Chondrocyte (in vitro differentiated cells): ENCODE data around the gene TGM5. TPM values are rescaled to one million over a fixed set of nuclear protein-coding genes. Genes with fewer than 3 reads are reported as not detected.
A peak's percentile ranks its signal among the peaks of the same experiment; 100 is the strongest.

Source experiments
- DNase-seq: peaks from one replicate; pipeline ENCODE4 v3.0.0; 2021; ENCODE audit warnings: mixed read lengths, low spot score
- H3K27ac Mint-ChIP-seq: one replicate; pipeline ENCODE4 v1.8.0; 2021; ENCODE audit warnings: mild to moderate bottlenecking, moderate library complexity, mixed read lengths; ENCODE audit not compliant: unreplicated experiment
- H3K27me3 Mint-ChIP-seq: 2 replicates; pipeline ENCODE4 v1.8.0; 2021; ENCODE audit warnings: low read depth, mixed read lengths
- H3K36me3 Mint-ChIP-seq: 2 replicates; pipeline ENCODE4 v1.8.0; 2021; ENCODE audit warnings: low read depth, mixed read lengths
- H3K4me1 Mint-ChIP-seq: 2 replicates; pipeline ENCODE4 v1.8.0; 2021; ENCODE audit warnings: low read depth, mild to moderate bottlenecking, mixed read lengths
- H3K4me3 Mint-ChIP-seq: one replicate; pipeline ENCODE4 v1.8.0; 2021; ENCODE audit warnings: mild to moderate bottlenecking, moderate library complexity, mixed read lengths; ENCODE audit not compliant: unreplicated experiment
- H3K9me3 Mint-ChIP-seq: 2 replicates; pipeline ENCODE4 v1.8.0; 2021; ENCODE audit warnings: low read depth, mixed read lengths
- CTCF ChIP-seq: fragments of 200-600 bp; sonication (generic); IDR thresholded peaks from 2 replicates; pipeline ENCODE4 v1.5.0; 2021; ENCODE audit warnings: antibody characterized with exemption, mild to moderate bottlenecking, moderate library complexity
- total RNA-seq: library from RNA; stranded (reverse); gene quantifications from 3 replicates; pipeline ENCODE4 v1.2.1, GENCODE V29; 2021

The TGM5 gene
- total RNA-seq, 1 donor from 2014 or later: not detected

- DNase-seq: no peak
- peak; percentile 88 for TF ChIP-seq CTCF
- peaks cover 18% of the 10 kb centered on the region for H3K36me3 Mint-ChIP-seq
- no peaks in the 10 kb centered on the region for H3K27me3 Mint-ChIP-seq
- H3K4me1 Mint-ChIP-seq: peaks cover 24% of the 10 kb centered on the region
- H3K27ac Mint-ChIP-seq: no peak overlapping the region
- no peak overlapping the region for H3K4me3 Mint-ChIP-seq
- no peaks in the 10 kb centered on the region for H3K9me3 Mint-ChIP-seq
Measured at GRCh38 chr15:43187544-43188155, 79.1 kb downstream of the TGM5 start.

- TF ChIP-seq CTCF: peak; percentile 62
- no peak for DNase-seq
- peak overlapping the region; percentile 93 for H3K4me3 Mint-ChIP-seq
- peaks cover 12% of the 10 kb centered on the region for H3K36me3 Mint-ChIP-seq
- H3K4me1 Mint-ChIP-seq: peaks cover 24% of the 10 kb centered on the region
- H3K27me3 Mint-ChIP-seq: no peaks in the 10 kb centered on the region
- H3K27ac Mint-ChIP-seq: peak overlapping the region; percentile 78
- no peaks in the 10 kb centered on the region for H3K9me3 Mint-ChIP-seq
Measured at GRCh38 chr15:43186003-43186353, 80.8 kb downstream of the TGM5 start.

DNA sequence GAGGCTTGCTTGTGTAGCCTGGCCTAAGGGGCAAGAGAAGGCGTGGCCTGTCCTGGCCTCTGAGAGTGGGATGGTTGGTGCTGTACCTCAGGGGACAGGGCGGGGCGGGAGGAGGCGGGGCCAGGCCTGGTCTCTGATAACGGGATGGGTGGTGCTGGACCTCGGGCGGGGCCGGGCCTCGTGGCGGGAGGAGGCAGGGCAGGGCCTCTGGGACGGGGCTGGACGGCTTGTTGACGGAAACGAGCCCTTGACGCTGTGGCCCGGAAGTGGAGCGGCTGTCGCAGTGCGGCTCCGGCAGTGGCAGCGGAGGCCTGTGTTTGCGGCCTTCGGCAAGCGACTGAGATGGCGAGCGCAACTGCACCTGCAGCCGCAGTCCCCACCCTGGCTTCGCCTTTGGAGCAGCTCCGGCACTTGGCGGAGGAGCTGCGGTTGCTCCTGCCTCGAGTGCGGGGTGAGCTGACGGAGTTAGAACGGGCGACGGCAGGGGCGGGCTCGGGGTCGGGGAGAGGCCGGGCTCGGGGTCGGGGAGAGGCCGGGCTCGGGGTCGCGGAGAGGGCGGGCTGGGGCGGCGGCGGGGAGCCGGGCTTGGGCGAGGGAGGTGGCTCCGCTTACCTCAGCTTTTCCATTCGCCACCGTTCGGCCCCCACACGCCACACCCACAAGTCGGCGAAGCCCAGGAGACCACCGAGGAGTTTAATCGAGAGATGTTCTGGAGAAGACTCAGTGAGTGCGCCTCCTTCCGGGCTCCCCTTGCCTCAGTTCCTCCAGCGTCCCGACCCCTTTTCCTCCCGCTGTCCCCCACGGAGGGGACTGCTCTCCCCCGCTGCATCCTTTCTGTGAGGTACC, 81.3 kb downstream of the TGM5 start, which contains the start of gene CCNDBP1:
Gene CCNDBP1 (plus strand): TSS at position 247 of the 846 bp plus-strand sequence. CDS start 96 bp downstream, at position 343.
- peaks cover 9% of the 10 kb centered on the region for H3K36me3 Mint-ChIP-seq
- peak within 1 kb of the TSS; percentile 78 for H3K27ac Mint-ChIP-seq
- peak within 1 kb of the TSS; percentile 93 for H3K4me3 Mint-ChIP-seq

DNA sequence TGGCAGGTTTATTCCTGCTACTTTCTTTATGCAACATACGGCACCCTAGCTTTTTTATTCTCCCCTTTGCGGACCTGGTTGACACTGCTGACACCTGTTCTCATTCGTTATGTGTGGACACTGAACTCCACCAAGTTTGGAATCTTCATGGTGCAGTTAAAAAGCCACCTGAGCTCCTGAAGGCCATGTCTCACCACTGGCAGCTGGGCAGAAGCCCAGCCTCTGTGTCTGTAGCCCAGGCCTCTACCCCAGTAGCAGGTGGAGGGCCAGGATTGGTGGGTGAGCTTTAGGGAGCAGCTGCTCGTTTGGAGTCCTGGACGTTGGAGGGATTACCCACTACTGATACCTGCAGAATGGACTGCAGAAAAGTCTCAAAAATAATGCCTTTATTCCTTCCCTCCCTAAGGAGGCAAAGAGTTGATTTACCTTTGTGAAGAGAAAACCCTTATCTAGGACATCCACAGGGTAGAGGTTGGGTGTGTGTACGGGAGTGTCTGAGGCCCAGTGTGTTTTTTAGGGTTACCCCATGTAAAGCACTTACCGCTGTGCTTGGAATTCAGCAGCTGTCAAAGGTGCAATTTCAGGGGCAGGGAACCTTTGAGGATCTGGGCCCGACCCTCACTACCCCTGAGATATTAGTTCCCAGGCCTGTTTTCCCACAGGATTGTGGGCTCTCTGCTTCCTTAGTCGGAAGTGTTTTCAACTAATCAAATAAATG, 82.2 kb downstream of the TGM5 start:
- peak overlapping the region; percentile 66 for H3K27ac Mint-ChIP-seq
- H3K36me3 Mint-ChIP-seq: peaks cover 9% of the 10 kb centered on the region
- H3K9me3 Mint-ChIP-seq: no peaks in the 10 kb centered on the region
- no peaks in the 10 kb centered on the region for H3K27me3 Mint-ChIP-seq
- H3K4me1 Mint-ChIP-seq: peaks cover 17% of the 10 kb centered on the region
- peak overlapping the region; percentile 93 for H3K4me3 Mint-ChIP-seq
- no peak for DNase-seq
- no peak for TF ChIP-seq CTCF

More for the DNA sequence above, 81.3 kb downstream of the TGM5 start, which contains the start of gene CCNDBP1:
- DNase-seq: no peak
- no peaks in the 10 kb centered on the region for H3K27me3 Mint-ChIP-seq
- H3K4me1 Mint-ChIP-seq: peaks cover 24% of the 10 kb centered on the region
- peak; percentile 81 for TF ChIP-seq CTCF
- H3K9me3 Mint-ChIP-seq: no peaks in the 10 kb centered on the region

DNA sequence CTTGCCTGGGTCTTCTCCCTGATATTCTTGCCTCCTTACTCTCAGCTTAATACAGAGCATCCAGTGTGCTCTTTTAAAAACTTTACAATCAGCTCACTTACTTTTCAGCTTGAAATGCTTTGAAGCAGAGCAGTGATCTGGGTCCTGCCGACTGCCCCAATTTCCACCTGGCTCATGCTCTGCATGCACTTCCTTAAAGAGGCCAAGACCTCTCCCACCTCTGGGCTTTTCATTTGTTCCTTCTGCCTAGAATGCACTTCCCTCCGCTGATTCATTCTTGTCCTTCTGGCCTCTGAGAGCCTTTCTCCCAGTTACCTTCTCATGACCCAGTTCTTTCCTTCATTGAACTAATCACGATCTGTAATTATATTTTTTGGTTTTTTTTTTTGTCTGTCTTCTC, 83.5 kb downstream of the TGM5 start:
- H3K4me1 Mint-ChIP-seq: peaks cover 13% of the 10 kb centered on the region
- H3K36me3 Mint-ChIP-seq: peaks cover 8% of the 10 kb centered on the region
- H3K27me3 Mint-ChIP-seq: no peaks in the 10 kb centered on the region
- no peaks in the 10 kb centered on the region for H3K9me3 Mint-ChIP-seq
- no peak for TF ChIP-seq CTCF
- peak overlapping the region; percentile 5 for H3K27ac Mint-ChIP-seq
- DNase-seq: no peak
- no peak overlapping the region for H3K4me3 Mint-ChIP-seq
